GM18868 (cell line): Measurements from ENCODE around the gene HIPK2.

Experiments used
- ATAC-seq: cut with Tn5 transposase; IDR thresholded peaks from one replicate; pipeline ENCODE4 v1.9.1; 2021; ENCODE audit warnings: mild to moderate bottlenecking, moderate library complexity; ENCODE audit not compliant: unreplicated experiment

HIPK2 gene

DNA sequence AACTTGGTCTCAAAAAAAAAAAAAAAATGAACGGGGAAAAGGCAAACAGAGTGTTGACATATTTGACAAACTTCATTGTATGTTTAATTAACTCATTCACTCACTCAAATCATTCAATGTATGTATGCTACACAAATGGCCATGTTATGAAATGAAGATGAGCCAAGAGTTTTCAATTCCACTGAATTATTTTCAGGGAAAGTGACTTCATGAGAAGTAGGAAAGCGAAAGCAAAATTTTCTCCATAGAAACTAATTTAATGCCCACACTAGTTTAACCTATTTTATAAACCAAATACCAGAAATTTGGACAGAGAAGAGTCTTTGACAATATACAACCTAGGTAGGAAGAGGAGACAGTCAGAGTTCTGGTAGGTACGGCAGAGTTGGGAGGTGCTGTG, 119.5 kb downstream of the HIPK2 start:
- ATAC-seq = no peak

DNA sequence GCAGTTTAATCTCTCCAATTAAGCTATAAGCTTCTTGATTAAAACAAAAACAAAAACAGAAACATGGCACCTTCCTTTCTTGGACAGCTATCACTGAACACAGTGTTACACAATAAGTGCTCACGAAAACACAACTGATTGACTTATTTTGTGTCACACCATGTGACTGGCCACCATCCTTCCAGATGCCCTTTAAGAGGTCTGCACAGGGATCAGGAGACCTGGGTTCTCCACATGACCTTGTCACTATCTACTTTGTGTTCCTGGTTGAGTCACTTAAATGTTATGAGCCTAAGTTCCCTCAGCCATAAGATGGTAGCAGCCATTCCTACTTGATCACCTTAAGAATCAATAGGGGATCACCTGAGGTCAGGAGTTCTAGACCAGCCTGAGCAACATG, 120.1 kb downstream of the HIPK2 start:
- ATAC-seq = no peak

DNA sequence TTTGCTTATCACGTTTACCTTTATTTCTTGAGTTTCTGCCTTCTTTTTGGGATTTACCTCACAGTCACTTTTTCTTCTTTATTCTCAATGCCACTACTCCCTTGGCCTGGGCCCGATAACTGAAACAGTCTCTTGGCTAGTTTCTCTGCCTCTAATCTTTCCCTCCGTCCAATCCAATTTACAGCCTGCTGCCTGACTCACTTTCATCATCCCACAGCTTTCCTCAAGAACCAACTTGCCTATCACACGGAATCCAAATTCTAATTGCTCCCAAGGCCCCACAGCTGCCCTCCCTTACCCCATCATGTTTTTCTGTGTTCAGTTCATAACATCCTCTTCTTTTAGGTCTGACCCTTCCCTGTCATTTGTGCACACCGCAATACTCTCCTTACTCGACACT, 121.4 kb downstream of the HIPK2 start:
- no peak for ATAC-seq

DNA sequence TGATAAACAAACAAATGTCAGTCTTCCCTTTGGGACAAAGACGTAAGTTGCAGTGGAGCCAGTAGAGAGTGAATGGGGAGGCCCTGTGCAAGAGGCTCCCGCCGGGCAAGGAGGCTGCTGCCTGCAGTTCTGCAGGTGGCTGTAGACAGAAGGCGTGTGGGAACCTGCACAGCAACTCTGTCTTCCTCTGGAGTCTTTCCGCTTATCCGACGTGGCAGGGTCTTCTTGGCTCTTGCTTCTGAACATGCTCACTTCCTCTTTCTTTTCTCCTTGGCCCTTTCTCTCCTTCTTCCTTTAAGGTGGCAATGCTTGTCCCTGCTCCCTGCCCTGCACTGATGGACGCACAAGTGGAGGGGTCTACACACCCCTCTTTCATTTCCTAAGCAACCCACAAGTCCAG, 122.5 kb downstream of the HIPK2 start:
- ATAC-seq = no peak

DNA sequence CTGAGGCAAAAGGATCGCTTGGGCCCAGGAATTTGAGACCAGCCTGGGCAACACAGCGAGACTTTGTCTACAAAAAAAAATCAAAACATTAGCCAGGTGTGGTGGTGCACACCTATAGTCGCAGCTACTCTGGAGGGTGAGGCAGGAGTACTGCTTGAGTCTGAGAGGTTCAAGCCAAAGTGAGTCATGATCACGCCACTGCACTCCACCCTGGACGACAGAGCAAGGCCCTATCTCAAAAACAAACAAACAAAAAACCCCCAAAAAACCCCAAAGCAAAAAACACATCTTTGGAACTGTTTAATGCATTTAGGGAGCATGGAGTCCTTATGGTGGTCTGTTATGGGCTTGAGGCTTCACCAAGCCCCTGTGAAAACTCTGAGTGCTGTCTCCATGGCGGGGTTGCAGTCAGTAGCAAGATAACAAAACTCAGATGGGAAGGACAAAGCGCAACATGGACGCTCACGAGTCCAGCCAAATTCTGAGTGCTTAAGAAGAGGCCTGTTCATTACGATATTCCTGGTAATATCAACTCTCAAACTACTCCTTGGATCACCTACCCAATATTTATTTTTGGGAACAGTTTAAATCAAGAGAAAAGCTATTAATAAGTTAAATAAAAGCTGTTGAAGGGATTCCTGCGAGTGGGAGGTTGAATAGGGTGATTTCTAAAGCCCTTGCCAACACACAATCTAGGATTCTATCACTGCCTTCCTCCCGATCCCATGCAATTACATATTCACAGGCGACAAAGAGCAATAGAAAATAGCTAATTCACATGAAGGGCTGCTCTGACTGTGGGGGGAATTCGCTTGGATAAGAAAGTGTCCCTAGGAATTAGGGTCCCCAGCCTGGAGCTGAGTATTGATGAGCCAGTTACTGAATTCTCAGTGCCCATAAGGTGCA, 123.3 kb downstream of the HIPK2 start:
- peak; percentile 54 for ATAC-seq

DNA sequence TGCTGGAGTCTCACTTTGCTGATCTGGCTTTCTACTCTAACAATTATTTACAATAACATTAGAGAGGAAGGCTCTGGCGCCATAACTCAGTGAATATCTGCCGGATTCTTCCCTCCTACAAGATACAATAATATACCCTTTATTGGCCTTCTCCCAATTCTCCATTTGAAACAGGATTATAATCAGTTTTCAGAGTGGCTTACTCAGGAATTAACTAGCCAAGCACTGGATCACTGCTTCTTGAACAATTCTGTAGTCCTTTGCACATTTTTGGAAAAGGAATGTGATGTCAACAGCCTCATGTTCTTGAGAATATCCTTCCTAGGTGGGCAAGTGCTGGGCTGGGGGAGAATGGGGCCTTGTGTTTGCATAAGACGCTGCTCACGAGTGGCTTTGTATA, 125.9 kb downstream of the HIPK2 start:
- ATAC-seq = no peak

DNA sequence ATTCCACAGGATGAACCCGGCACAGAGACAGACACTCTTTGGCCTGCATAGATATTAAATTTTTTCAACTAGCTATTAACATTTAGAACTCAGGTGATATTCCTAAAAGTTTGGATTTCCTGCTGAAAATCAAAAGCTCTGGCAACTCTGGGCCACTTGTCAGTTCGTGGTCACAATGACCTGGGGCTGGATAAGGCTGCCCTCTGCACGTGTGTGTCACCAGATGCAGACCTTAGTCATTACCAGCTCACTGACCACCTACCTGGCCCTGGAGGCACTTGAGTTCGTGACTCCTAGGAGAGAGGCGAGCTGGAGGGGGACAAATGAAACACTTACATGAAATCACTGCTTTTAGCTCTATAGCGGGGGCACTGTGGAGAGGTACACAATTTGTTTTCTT, 126.5 kb downstream of the HIPK2 start:
- ATAC-seq = no peak

DNA sequence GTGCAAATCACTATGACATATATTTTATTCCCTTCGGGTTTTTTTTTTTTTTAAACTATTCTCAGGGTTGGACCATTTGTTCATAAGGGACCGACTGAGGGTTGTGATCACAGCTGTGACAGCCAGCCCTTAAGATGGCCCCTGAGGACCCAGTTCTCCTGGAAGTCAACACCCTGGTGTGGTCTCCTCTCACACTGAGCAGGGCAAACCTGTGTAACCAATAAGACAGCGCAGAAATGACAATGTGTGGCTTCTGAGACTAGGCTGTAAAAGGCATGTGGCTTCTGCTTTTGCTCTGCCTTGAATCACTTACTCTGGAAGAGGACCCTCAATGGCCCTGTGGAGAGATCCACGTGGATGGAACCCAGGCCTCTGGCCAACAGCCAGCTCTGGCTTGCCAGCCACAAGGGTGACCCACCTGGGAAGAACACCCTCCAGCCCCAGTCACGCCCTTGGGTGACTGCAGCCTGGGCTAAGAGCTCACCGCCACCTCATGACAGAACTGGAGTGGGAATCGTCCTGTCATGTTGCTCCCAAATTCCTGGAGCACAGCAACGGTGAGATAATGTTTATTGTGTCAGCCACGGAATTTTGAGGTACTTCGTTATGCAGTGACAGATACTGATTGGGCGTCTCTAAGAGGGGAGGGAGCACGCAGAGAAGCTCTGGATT, 127.2 kb downstream of the HIPK2 start:
- no peak for ATAC-seq

DNA sequence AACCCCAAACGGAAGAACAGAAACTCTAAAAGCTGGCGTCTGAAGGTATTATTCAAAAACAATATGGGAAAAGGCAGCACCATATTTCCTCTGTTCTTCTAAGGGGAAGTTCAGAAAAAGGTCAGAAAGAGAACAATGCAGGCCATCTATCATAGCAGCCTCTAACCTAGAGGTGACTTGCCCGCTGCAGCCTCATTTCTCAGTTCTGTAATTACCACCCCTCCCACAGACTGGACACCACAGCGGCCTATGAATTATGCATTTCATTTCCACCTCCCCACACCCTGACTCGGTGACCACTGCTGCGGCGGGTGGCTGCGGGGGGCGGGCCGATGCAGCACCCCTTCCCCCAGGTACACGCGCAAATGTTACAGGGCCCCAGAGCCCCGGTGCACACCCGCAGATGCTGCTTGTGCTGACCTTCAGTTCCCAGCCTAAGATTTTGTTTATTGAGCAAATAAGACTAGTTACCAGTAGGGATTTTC, 128.8 kb downstream of the HIPK2 start:
- peak; percentile 69 for ATAC-seq

DNA sequence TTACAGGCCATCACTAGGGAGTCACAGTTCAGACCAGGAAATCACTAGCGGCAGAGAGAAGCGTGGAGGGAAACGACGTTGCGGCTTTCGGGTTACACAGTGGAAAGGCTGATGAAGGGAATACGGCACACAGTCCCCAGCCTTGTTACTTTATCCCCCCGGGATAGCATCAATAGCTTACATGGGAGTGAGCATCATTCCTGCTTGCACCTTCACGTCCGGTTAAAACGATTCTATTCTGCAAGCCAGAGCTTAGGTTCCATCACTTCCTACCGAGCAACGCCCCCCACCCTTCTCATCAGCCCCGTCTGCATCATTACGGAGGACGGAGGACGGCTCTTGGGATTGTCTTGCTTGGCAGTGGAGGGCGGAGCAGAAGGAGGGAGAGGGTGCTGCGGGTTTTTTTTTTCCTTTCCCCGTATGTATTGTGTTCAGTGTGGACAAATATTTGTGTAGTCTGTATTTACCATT, 129.4 kb downstream of the HIPK2 start:
- peak; percentile 9 for ATAC-seq

DNA sequence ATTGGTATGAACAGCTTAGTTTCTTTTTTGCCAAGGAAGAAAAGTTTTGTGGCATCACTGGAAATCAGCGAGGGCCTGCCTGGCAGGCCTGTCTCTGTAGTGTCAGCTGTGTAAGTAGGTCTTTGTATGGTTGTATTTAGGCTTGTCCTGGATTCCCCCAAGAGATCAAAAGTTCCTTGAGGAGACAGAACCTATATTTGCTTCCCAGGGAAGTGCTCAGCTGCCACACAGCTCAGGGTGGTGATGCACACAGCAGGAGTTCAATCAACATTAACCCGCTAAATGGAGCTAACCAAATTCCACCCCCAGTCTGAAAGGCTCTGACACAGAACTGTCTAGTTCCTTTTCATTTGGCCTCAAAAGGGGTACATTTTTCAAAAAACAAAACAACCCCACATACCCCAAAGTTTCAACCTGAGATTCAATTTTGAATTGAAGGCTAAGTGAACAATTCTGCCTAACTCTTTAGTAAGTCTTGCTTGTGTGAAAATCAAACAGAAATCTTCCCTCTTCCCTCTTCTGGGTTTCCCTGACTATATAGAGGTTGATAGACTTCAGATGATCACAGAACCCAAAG, 129.9 kb downstream of the HIPK2 start:
- ATAC-seq = no peak

DNA sequence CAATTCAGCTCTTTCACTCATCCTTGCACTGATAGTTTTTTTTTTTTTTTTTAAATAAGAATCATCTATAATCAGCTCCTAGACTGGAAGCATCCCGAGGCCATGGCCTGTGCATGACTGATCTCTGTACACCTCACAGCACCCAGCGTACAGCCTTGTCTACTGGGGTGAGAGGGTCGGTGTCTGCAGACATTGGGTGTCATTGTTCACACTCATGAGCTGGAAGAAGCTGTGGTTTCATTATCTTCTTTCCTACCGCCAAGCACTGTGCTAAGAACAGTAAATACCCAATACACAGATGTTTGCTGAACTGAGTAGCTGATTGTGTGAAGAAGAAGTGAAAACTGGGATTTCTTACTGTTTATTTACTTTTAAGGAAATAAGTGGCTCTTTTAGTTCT, 130.7 kb downstream of the HIPK2 start:
- ATAC-seq = no peak

DNA sequence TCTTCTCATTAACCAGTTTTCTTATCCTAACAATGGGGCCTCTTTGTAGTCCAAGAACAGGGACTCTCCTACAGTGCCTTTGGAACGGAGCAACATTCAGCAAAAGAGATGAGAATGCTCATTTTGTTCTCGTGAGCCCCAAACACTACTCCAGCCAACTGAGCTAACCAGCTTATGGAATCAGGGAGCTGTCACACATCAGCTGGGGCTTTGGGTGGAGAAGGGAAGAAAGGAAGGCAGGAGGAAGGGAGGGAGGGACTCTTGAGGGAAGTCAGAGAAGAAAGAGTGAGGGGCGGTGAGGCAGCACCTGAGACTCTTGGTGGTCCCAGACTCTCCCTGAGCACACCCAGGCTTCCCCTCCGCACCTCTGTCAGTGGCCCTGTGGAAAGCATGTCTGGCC, 131.2 kb downstream of the HIPK2 start:
- ATAC-seq = no peak

DNA sequence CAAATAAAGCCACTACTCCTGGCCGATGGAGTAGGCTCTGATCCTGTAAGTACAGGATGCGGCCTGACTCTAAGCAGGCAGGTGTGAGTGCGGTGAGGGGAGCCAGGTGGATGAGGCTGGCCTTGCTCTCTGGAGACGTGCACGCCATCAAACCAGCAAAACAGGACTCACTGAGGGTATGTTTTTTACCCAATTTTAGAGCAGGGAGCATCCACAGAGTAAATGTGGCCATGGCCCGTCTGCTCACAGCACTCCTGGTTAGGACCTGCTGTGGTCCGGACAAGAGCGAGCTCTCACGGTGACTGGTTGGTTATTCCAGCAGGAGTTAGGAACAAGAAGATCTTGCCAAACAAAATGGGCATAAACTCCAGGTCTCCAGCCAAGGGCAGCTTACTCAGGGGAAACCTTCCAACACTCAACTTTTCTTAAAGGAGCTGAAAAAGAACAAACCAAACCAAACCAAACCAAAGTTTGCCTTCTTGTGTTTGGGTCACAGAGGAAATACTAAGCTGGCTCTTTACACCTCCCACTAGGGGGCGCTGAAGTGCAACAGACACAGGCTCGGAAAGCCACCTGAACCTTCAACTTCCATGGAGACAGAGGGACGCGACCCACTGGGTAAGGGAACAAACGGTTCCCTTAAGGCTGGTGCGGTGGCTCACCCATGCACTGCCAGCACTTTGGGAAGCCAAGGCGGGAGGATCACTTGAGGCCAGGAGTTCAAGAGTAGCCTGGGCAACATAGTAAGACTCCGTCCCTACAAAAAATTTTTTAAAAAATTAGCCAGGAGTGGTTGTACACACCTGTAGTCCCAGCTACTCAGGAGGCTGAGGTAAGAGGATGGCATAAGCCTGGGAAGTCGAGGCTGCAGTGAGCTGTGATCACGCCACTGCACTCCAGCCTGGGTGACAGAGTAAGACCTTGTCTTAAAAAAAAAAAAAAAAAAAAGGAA, 131.9 kb downstream of the HIPK2 start:
- no peak for ATAC-seq

DNA sequence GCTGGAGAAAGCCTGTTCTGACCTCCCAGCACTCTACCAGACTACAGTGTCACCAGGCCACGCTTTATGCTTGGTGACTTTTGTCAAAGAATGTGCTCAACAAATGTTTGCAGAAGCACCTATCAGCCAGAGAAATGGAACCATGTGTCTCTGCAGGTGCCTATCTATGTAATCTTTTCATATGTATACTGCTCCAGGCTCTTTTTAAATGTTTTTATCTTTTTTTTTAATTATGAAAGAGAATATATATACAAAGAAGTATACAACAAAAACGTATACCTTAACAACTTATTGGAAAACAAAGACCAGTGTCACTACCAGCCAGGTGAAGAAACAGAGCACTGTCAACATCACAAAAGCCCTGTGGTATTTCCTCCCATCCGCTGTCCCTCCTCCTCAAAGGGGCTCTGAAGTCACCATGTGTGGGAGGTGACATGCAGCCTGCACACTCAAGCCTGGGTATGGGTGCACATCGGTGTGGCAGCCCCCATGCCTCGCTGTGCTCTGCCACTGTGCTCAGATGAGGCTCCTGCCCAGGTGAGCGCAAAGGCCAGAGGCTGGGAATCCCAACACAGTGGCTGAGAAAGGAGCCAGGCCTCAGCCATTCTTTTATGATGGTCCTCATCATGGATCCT, 133.7 kb downstream of the HIPK2 start:
- no peak for ATAC-seq

DNA sequence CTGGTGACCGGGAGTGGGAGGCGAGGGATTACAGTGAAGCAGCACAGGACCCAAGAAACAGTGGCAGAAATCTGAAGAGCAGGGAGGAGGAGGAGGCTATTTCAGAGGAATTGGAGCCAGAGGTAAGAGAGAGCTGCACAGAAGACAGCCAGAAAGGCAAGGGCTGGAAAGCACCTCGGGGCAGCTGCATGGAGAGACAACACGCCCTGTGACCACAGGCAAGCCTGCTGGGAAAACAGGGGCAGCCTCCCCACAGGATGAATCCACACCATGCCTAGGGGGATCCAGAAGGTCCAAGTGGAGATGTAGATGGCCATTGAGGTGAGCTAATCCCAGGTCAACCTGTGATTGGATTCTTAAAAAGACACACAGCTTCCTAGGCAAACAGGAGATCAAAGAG, 135.5 kb downstream of the HIPK2 start:
- no peak for ATAC-seq

DNA sequence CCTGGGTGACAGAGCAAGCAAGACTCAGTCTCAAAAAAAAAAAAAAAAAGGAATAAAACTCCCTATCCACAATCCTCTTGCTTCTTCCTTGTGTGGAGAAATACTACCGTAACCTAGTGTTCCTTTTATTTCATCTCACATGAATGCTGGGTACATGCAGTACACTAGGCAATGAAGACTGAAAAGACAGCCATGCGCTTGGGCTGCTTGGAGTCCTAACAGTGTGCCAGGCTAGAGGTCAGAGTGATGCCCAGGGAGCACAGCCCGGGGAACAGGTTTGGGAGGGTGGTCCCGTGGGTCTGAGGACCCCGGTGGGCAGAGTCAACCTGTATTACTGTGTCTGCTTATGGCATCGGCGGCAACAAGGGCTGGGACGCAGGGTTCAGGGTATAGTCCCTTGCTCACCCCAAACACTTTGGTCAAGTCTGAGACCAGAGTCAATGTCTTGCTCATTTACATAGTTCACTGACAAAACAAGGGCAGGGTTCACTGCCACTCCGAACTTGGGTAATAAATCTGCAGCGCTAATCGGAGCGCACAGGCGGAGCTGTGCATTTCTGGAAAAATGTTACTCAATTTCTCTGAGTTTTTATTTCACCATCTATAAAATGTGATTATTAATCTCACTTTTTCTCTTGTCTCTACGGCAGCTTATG, 136.3 kb downstream of the HIPK2 start:
- ATAC-seq = no peak

DNA sequence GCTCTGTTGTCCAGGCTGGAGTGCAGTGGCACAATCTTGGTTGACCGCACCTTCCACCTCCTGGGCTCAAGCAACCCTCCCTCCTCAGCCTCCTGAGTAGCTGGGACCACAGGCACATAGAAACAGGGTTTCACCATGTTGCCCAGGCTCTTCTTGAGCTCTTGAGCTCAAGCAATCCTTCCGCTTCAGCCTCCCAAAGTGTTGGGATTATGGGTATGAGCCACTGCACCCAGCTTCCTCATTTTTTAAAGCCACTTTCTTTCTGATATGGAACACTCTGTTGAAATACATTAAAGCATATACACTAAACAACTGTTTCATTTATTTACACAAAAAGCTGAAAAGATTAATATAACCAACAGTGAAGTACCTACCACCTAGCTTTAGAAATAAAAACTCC, 137.1 kb downstream of the HIPK2 start:
- ATAC-seq = no peak

DNA sequence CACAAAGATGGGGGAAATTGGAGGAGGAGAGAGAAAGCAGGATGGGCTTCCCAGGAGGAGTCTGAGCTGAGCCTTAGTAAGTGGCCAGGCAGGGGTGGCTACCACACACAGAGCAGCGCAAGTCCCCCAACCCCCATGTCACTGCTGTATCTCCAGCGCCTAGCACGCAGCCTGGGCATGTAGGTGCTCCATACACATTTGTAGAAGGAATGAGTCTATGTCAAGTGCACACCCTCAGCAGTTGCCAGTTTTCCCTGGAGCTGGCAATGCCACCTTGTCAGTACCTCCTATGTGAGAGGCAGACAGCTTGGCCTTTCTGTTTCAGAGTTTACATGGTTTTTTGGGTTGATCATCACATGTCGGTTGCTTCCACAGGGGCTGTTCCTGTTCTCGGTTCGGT, 138.2 kb downstream of the HIPK2 start:
- no peak for ATAC-seq
